ENCODE measurements around the gene VILL. TPM values are rescaled to one million over a fixed set of nuclear protein-coding genes. Genes with fewer than 3 reads are reported as not detected.

Gene VILL
- total and polyA plus RNA-seq, 2 of the 8 experiments (the other 6 are each of a cell fraction or from before 2014, with no cell fraction given) = 4.1 to 4.2 TPM

DNA sequence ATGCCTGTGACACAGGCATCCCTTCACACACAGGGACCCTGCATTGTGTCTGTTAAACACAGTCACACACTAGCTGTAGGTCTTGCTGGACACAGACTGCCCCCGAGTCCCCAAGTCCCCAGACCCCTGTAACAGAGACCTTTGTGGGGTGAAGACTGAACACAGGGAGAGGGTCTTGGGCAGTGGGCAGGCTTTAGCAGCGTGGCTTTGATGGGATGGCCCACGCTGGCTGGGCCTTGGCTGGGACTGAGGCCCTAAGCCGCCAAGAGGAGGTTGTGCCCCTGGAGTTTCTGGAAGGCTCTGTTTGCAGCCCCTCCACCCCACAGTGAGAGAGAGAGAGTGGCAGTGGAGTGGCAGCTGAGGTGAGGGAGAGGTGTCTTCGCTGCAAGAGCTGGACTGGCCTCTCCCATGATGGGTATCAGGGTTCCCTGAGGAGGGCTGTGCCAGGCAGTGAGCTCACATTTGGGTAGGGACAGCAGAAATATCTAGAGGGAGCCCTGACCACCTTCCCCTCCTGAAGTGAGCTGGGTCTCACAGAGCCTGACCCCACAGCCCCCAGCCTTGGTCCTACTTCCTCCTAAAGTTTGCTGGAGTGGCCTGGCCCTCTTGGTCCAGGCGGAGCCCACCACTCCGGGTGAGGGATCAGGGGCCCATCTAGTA lies 635 bp upstream of the VILL start (continued):
- no peak for TF ChIP-seq SIN3A (conservative IDR thresholded peaks at IDR 0.05 in 1 of 2, IDR thresholded peaks at IDR 0.05 in 1 of 2; ENCODE audit: low read depth in 1 of 2, low read length in 2 of 2)
- TF ChIP-seq BCL11A (IDR thresholded peaks at IDR 0.05; ENCODE audit: low read depth in 2 of 2, low read length in 2 of 2) = no peak
- no peak for TF ChIP-seq CHD2 (IDR thresholded peaks at IDR 0.05; ENCODE audit: low read length)
- no peak for TF ChIP-seq TBP (IDR thresholded peaks at IDR 0.05; ENCODE audit: low read depth, low read length)
- TF ChIP-seq SIRT6 (IDR thresholded peaks at IDR 0.05; ENCODE audit: low read length) = no peak
- no peak for TF ChIP-seq SRF (IDR thresholded peaks at IDR 0.05; ENCODE audit: low read depth, low read length)
- TF ChIP-seq ATF2 (IDR thresholded peaks at IDR 0.05; ENCODE audit: low read length) = no peak
- TF ChIP-seq SP1 (IDR thresholded peaks at IDR 0.05; ENCODE audit: low read depth, low read length) = no peak
